Testis (tissue), 2 donors: Measurements from ENCODE around the gene DTNB.

Experiments used
- POLR2A ChIP-seq: fragments of 450-650 bp; IDR thresholded peaks from one replicate; pipeline ENCODE4 v1.6.1; 2017; ENCODE audit warnings: antibody characterized with exemption, mild to moderate bottlenecking, moderate library complexity
- TF ChIP-seq, protein P1 (sequence below), 3 experiments: fragments of 450-650 bp in 2 of 3; fragments of 200-600 bp in 1 of 3; sonication (generic) in 1 of 3; IDR thresholded peaks; one replicate each; pipeline ENCODE4 v1.5.1; 2016 to 2019; ENCODE audit warnings: antibody characterized with exemption in 3 of 3, mild to moderate bottlenecking in 2 of 3, moderate library complexity in 1 of 3

DNA sequence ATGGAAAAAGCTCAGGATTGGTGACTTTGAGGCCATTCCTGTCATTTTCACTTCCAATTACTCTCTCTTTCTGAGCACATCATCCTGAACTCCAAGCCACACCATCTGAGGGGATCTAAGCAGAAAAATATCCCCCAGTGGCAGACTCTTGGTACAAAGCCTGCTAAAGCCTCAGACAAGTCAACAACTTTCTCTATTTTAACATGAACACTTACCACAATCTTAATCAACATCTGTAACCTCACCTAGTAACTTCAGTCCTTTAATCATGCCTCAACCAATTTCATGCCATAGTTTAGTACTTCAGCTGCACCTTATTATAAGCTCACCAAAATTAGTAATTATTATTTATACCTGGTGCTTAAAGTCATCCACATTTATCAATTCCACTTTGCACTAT lies 128.9 kb downstream of the DTNB start:
- TF ChIP-seq POLR2A: no peak
- TF ChIP-seq, protein P1, sequence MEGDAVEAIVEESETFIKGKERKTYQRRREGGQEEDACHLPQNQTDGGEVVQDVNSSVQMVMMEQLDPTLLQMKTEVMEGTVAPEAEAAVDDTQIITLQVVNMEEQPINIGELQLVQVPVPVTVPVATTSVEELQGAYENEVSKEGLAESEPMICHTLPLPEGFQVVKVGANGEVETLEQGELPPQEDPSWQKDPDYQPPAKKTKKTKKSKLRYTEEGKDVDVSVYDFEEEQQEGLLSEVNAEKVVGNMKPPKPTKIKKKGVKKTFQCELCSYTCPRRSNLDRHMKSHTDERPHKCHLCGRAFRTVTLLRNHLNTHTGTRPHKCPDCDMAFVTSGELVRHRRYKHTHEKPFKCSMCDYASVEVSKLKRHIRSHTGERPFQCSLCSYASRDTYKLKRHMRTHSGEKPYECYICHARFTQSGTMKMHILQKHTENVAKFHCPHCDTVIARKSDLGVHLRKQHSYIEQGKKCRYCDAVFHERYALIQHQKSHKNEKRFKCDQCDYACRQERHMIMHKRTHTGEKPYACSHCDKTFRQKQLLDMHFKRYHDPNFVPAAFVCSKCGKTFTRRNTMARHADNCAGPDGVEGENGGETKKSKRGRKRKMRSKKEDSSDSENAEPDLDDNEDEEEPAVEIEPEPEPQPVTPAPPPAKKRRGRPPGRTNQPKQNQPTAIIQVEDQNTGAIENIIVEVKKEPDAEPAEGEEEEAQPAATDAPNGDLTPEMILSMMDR (IDR thresholded peaks at IDR 0.05): no peak
